ENCODE measurements around the gene GRB2. TPM values are rescaled to one million over a fixed set of nuclear protein-coding genes. Genes with fewer than 3 reads are reported as not detected.

GRB2 gene
- total and polyA plus RNA-seq, 2 of the 8 experiments (the other 6 are each of a cell fraction or from before 2014, with no cell fraction given) = 44.2 to 101 TPM

DNA sequence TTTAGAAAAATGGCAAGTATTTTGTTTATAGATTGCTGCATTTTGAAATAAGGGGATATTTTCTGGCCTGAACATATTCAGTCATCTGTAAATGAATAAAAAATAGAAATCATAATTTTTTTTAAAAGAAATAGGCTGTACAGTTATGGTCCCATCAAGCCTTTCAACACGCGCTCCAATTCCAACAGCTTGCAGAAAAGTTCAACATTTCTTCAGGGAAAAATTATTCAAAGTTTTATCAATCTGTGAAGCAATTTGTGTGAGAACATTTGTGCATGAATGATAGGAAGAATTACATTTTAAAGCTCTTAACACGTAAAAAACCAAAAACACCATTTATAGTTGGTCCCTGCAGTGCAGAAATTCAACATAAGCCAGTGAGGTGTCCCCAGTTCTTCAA is 65.5 kb downstream of the GRB2 start:
- Histone ChIP-seq H4K5ac (ENCODE audit: insufficient read length, low read depth, low read length) (no peak overlapping the region), H2AK5ac (ENCODE audit: low read depth, low read length) (no peak overlapping the region), H3K4me2 (ENCODE audit: insufficient read depth in 1 of 2, low read depth in 2 of 2, low read length in 2 of 2) (no peak overlapping the region), H4K91ac (replicated peaks; ENCODE audit: insufficient read length, low read length) (no peak overlapping the region), H4K8ac (ENCODE audit: extremely low read depth, insufficient read depth, low read length) (no peak overlapping the region), H3K4me1 (replicated peaks in 1 of 4; ENCODE audit: control insufficient read depth in 3 of 4, insufficient read depth in 4 of 4, low read length in 3 of 4) (peaks cover 9 to 20% (median 12%) of the 10 kb centered on the region in 4 experiments), H3K23ac (ENCODE audit: insufficient read length) (no peak overlapping the region), H3K56ac (replicated peaks; ENCODE audit: insufficient read length, low read depth, low read length) (no peak overlapping the region), H3K9ac (replicated peaks in 1 of 4; ENCODE audit: extremely low read depth in 1 of 4, low read depth in 3 of 4, low read length in 3 of 4) (no peak overlapping the region), H3K4me3 (ENCODE audit: extremely low read depth in 1 of 4, insufficient read depth in 2 of 4, low read depth in 3 of 4, low read length in 4 of 4) (no peak overlapping the region), H3K14ac (ENCODE audit: insufficient read length) (no peak overlapping the region), H4K20me1 (replicated peaks in 1 of 2; ENCODE audit: control insufficient read depth in 1 of 2, insufficient read depth in 2 of 2, low read length in 2 of 2) (peaks cover 0 to under 1% of the 10 kb centered on the region in 2 experiments), H3K27ac (ENCODE audit: low read depth, low read length) (no peak overlapping the region), H2BK5ac (ENCODE audit: low read depth, low read length) (no peak overlapping the region), H3K27me3 (replicated peaks in 1 of 4; ENCODE audit: control insufficient read depth in 3 of 4, extremely low read depth in 1 of 4, insufficient read depth in 3 of 4, low read length in 3 of 4) (no peaks in the 10 kb centered on the region), H3K36me3 (ENCODE audit: control insufficient read depth in 2 of 4, insufficient read depth in 4 of 4, low read length in 3 of 4) (no peaks in the 10 kb centered on the region), H2BK15ac (ENCODE audit: low read length) (no peak overlapping the region), H2BK120ac (replicated peaks; ENCODE audit: low read depth, low read length) (no peak overlapping the region), H2BK12ac (ENCODE audit: low read depth, low read length) (no peak overlapping the region), H2BK20ac (ENCODE audit: low read length) (no peak overlapping the region), H3K79me1 (ENCODE audit: low read depth, low read length) (peaks cover 8% of the 10 kb centered on the region; the same call in 1 of the 2 replicates), H3K9me3 (ENCODE audit: insufficient read depth in 2 of 2, low read depth in 1 of 2, low read length in 1 of 2) (no peaks in the 10 kb centered on the region), H2AFZ (ENCODE audit: low read length) (no peak overlapping the region), H3K79me2 (ENCODE audit: control insufficient read depth in 1 of 2, insufficient read depth in 2 of 2, low read length in 2 of 2) (peaks cover 3 to 79% of the 10 kb centered on the region in 2 experiments; a peak in 3 of 4 replicates), H3K4ac (replicated peaks; ENCODE audit: insufficient read length, low read depth, low read length) (no peak overlapping the region), H3K23me2 (ENCODE audit: low read depth, low read length) (no peaks in the 10 kb centered on the region; the same call in 1 of the 2 replicates), H3K18ac (ENCODE audit: extremely low read depth, low read length) (no peak overlapping the region)
- ChIA-PET POLR2A (ENCODE audit: partially characterized antibody) (interaction anchor here (1.2 kb wide), 1 partner anchor 9 kb away, joined by 3 read pairs; no protein-coding TSS in a partner anchor), CTCF (ENCODE audit: partially characterized antibody) (interaction anchor here (0.6 to 3.1 kb wide), 2 partner anchors 17 to 311 kb away, joined by 3 to 10 read pairs; no protein-coding TSS in a partner anchor)
- FAIRE-seq = no peak
- TF ChIP-seq SP4 (IDR thresholded peaks at IDR 0.05; ENCODE audit: low read length) = no peak
- no peak for TF ChIP-seq SAP30 (IDR thresholded peaks at IDR 0.05; ENCODE audit: insufficient read depth, insufficient replicate concordance, low read length)
- no peak for TF ChIP-seq EGR1 (IDR thresholded peaks at IDR 0.05; ENCODE audit: borderline replicate concordance, low read depth, low read length)
- no peak for TF ChIP-seq FOSL1 (IDR thresholded peaks at IDR 0.05; ENCODE audit: insufficient read depth, low read depth, low read length)
- TF ChIP-seq CBX5 (IDR thresholded peaks at IDR 0.05; ENCODE audit: low read depth, low read length) = no peak
- no peak for TF ChIP-seq TCF12 (IDR thresholded peaks at IDR 0.05; ENCODE audit: low read depth, low read length)
- TF ChIP-seq SP1 (IDR thresholded peaks at IDR 0.05; ENCODE audit: low read depth, low read length) = no peak
- TF ChIP-seq BRCA1 (IDR thresholded peaks at IDR 0.05; ENCODE audit: low read depth, low read length) = no peak
- DNase-seq (ENCODE audit: low read depth in 1 of 2, low spot score in 2 of 2) = no peak
- WGBS, 2 experiments (ENCODE audit: extremely low coverage in 1 of 2, insufficient coverage in 1 of 2, insufficient read length in 1 of 2, insufficient replicate concordance in 2 of 2, low coverage in 1 of 2, low lambda C conversion rate in 2 of 2, missing lambda C conversion rate in 1 of 2) = 96% methylated on average over 3 of the region's 3 CpGs; no CpG with 5 or more reads in 1 of the 2 experiments

Measured in H1 (cell line).